ENCODE measurements around the gene JUND. TPM values are rescaled to one million over a fixed set of nuclear protein-coding genes. Genes with fewer than 3 reads are reported as not detected.

JUND gene
- total and polyA plus RNA-seq, 2 of the 8 experiments (the other 6 are each of a cell fraction or from before 2014, with no cell fraction given) = 54.0 to 77.5 TPM

DNA sequence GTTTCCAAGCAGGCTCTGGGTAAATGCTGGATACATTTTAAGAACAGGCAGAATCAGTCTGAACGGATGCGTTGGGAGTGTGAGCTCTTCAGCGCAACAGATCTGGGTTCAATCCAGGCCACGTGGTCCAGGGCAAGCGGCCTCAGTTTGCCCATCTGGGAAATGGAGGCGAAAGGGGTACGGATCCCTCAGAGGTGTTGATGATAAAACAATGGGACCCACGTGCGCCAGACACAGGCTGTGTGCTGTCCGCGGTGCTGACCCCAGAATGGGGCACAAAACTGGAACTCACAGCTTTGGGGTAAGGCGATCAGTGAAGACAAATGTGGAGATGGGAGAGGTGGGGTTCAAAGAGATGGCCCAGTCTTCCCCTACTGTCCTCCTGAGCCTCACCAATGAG is 42.1 kb downstream of the JUND start (continued):
- no peak for TF ChIP-seq EP300 (IDR thresholded peaks at IDR 0.05; ENCODE audit: borderline replicate concordance in 1 of 2, low read depth in 2 of 2, low read length in 2 of 2)
- no peak for TF ChIP-seq POU5F1 (IDR thresholded peaks at IDR 0.05; ENCODE audit: low read depth, low read length)
- no peak for TF ChIP-seq BCL11A (IDR thresholded peaks at IDR 0.05; ENCODE audit: low read depth in 2 of 2, low read length in 2 of 2)
- no peak for TF ChIP-seq GTF2F1 (IDR thresholded peaks at IDR 0.05; ENCODE audit: borderline replicate concordance, low read depth, low read length)
- no peak for TF ChIP-seq JUN (IDR thresholded peaks at IDR 0.05; ENCODE audit: low read depth, low read length)
- no peak for TF ChIP-seq EZH2 (IDR thresholded peaks at IDR 0.05; ENCODE audit: low read depth, low read length, severe bottlenecking)
- no peak for TF ChIP-seq SUZ12 (IDR thresholded peaks at IDR 0.05; ENCODE audit: low read length)
- TF ChIP-seq, protein P1, sequence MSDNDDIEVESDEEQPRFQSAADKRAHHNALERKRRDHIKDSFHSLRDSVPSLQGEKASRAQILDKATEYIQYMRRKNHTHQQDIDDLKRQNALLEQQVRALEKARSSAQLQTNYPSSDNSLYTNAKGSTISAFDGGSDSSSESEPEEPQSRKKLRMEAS (IDR thresholded peaks at IDR 0.05) = peak; percentile 99
- TF ChIP-seq SIX5 (IDR thresholded peaks at IDR 0.05; ENCODE audit: low read depth, low read length) = no peak
- peak; percentile 96 for TF ChIP-seq SAP30 (IDR thresholded peaks at IDR 0.05; ENCODE audit: insufficient read depth, insufficient replicate concordance, low read length)
- no peak for TF ChIP-seq SP1 (IDR thresholded peaks at IDR 0.05; ENCODE audit: low read depth, low read length)
- peak; percentile 95 to 99 for TF ChIP-seq SIN3A (conservative IDR thresholded peaks at IDR 0.05 in 1 of 2, IDR thresholded peaks at IDR 0.05 in 1 of 2; ENCODE audit: low read depth in 1 of 2, low read length in 2 of 2)
- no peak for TF ChIP-seq KDM4A (IDR thresholded peaks at IDR 0.05; ENCODE audit: low read depth, low read length, severe bottlenecking)
- no peak for TF ChIP-seq ZNF274 (IDR thresholded peaks at IDR 0.05; ENCODE audit: borderline replicate concordance, extremely low read depth, low read length)
- TF ChIP-seq RAD21 (IDR thresholded peaks at IDR 0.05 in 1 of 2, conservative IDR thresholded peaks at IDR 0.05 in 1 of 2; ENCODE audit: low read depth in 2 of 2, low read length in 2 of 2) = no peak
- TF ChIP-seq TBP (IDR thresholded peaks at IDR 0.05; ENCODE audit: low read depth, low read length) = no peak
- no peak for TF ChIP-seq POLR2A (IDR thresholded peaks at IDR 0.05; ENCODE audit: control extremely low read depth in 1 of 2, low read depth in 2 of 2, low read length in 2 of 2)
- no peak for TF ChIP-seq YY1 (IDR thresholded peaks at IDR 0.05; ENCODE audit: low read depth, low read length)
- TF ChIP-seq NRF1 (IDR thresholded peaks at IDR 0.05; ENCODE audit: low read depth, low read length) = no peak
- no peak for TF ChIP-seq TCF12 (IDR thresholded peaks at IDR 0.05; ENCODE audit: low read depth, low read length)
- TF ChIP-seq CBX5 (IDR thresholded peaks at IDR 0.05; ENCODE audit: low read depth, low read length) = no peak

All from H1 (cell line).